Measurements from ENCODE around the gene EDN3. TPM values are rescaled to one million over a fixed set of nuclear protein-coding genes. Genes with fewer than 3 reads are reported as not detected.

EDN3 gene
- total and polyA plus RNA-seq, 2 of the 8 experiments (the other 6 are each of a cell fraction or from before 2014, with no cell fraction given) = 0.17 to 0.38 TPM

GRCh38 chr20:59284470-59284869 is 15.9 kb upstream of the EDN3 start:
- Histone ChIP-seq H3K4me1 (replicated peaks in 1 of 4; ENCODE audit: control insufficient read depth in 3 of 4, insufficient read depth in 4 of 4, low read length in 3 of 4) (no peaks in the 10 kb centered on the region), H3K23ac (ENCODE audit: insufficient read length) (no peak overlapping the region), H3K18ac (ENCODE audit: extremely low read depth, low read length) (no peak overlapping the region), H4K8ac (ENCODE audit: extremely low read depth, insufficient read depth, low read length) (no peak overlapping the region), H3K79me1 (ENCODE audit: low read depth, low read length) (no peaks in the 10 kb centered on the region), H3K9me3 (ENCODE audit: insufficient read depth in 2 of 2, low read depth in 1 of 2, low read length in 1 of 2) (no peaks in the 10 kb centered on the region), H2BK15ac (ENCODE audit: low read length) (no peak overlapping the region), H3K27me3 (replicated peaks in 1 of 4; ENCODE audit: control insufficient read depth in 3 of 4, extremely low read depth in 1 of 4, insufficient read depth in 3 of 4, low read length in 3 of 4) (no peaks in the 10 kb centered on the region; a peak in 2 of 7 replicates), H2BK20ac (ENCODE audit: low read length) (no peak overlapping the region), H2AFZ (ENCODE audit: low read length) (no peak overlapping the region), H3K4me3 (ENCODE audit: extremely low read depth in 1 of 4, insufficient read depth in 2 of 4, low read depth in 3 of 4, low read length in 4 of 4) (no peak overlapping the region), H2BK120ac (replicated peaks; ENCODE audit: low read depth, low read length) (no peak overlapping the region), H3K4ac (replicated peaks; ENCODE audit: insufficient read length, low read depth, low read length) (no peak overlapping the region), H4K5ac (ENCODE audit: insufficient read length, low read depth, low read length) (no peak overlapping the region), H3K27ac (ENCODE audit: low read depth, low read length) (no peak overlapping the region), H2AK5ac (ENCODE audit: low read depth, low read length) (no peak overlapping the region), H2BK12ac (ENCODE audit: low read depth, low read length) (no peak overlapping the region), H4K91ac (replicated peaks; ENCODE audit: insufficient read length, low read length) (no peak overlapping the region), H3K4me2 (ENCODE audit: insufficient read depth in 1 of 2, low read depth in 2 of 2, low read length in 2 of 2) (no peak overlapping the region), H3K23me2 (ENCODE audit: low read depth, low read length) (no peaks in the 10 kb centered on the region), H3K36me3 (ENCODE audit: control insufficient read depth in 2 of 4, insufficient read depth in 4 of 4, low read length in 3 of 4) (no peaks in the 10 kb centered on the region), H3K9ac (replicated peaks in 1 of 4; ENCODE audit: extremely low read depth in 1 of 4, low read depth in 3 of 4, low read length in 3 of 4) (no peak overlapping the region), H3K79me2 (ENCODE audit: control insufficient read depth in 1 of 2, insufficient read depth in 2 of 2, low read length in 2 of 2) (no peaks in the 10 kb centered on the region), H3K14ac (ENCODE audit: insufficient read length) (no peak overlapping the region), H3K56ac (replicated peaks; ENCODE audit: insufficient read length, low read depth, low read length) (no peak overlapping the region), H2BK5ac (ENCODE audit: low read depth, low read length) (no peak overlapping the region), H4K20me1 (replicated peaks in 1 of 2; ENCODE audit: control insufficient read depth in 1 of 2, insufficient read depth in 2 of 2, low read length in 2 of 2) (no peaks in the 10 kb centered on the region)
- ChIA-PET CTCF (ENCODE audit: partially characterized antibody) (interaction anchor here (0.9 kb wide), 1 partner anchor 118 kb away, joined by 3 read pairs; no protein-coding TSS in a partner anchor), POLR2A (ENCODE audit: partially characterized antibody) (no interaction called here)
- FAIRE-seq (no peak), DNase-seq (ENCODE audit: low read depth in 1 of 2, low spot score in 2 of 2) (no peak)
- TF ChIP-seq PHF8 (conservative IDR thresholded peaks at IDR 0.05; ENCODE audit: low read depth, low read length) (no peak), CBX8 (IDR thresholded peaks at IDR 0.05; ENCODE audit: borderline replicate concordance, low read depth, low read length) (no peak), MAX (IDR thresholded peaks at IDR 0.05) (no peak), CREB1 (IDR thresholded peaks at IDR 0.05) (no peak), SIRT6 (IDR thresholded peaks at IDR 0.05; ENCODE audit: low read length) (no peak), FOSL1 (IDR thresholded peaks at IDR 0.05; ENCODE audit: insufficient read depth, low read depth, low read length) (no peak), YY1 (IDR thresholded peaks at IDR 0.05; ENCODE audit: low read depth, low read length) (no peak), RNF2 (IDR thresholded peaks at IDR 0.05; ENCODE audit: borderline replicate concordance, low read depth, low read length, missing control alignments, poor library complexity, severe bottlenecking) (no peak), TAF7 (optimal IDR thresholded peaks at IDR 0.05; ENCODE audit: borderline replicate concordance, low read depth, low read length) (no peak)
- WGBS, 2 experiments (ENCODE audit: extremely low coverage in 1 of 2, insufficient coverage in 1 of 2, insufficient read length in 1 of 2, insufficient replicate concordance in 2 of 2, low coverage in 1 of 2, low lambda C conversion rate in 2 of 2, missing lambda C conversion rate in 1 of 2) = 95% methylated on average over 5 of the region's 5 CpGs; no CpG with 5 or more reads in 1 of the 2 experiments
